B cell (primary cell): ENCODE results near the gene PIH1D1. TPM values are rescaled to one million over a fixed set of nuclear protein-coding genes. Genes with fewer than 3 reads are reported as not detected.
A peak's percentile ranks its signal among the peaks of the same experiment; 100 is the strongest.

Experiments
- ATAC-seq: fragments of 200-7000 bp; cut with Tn5 transposase; one replicate; pipeline ENCODE4 v1.10.0; 2021; ENCODE audit warnings: low read depth, mild to moderate bottlenecking, moderate number of reproducible peaks, moderate library complexity
- CTCF ChIA-PET: fragments of 350-600 bp; sonication (Branson Sonifier 250); formaldehyde crosslinking; loops from one replicate; lab custom pipeline; 2021; ENCODE audit warnings: antibody characterized with exemption, inconsistent platforms; lab: Charles Lee
- POLR2A ChIA-PET: fragments of 350-600 bp; sonication (Branson Sonifier 250); formaldehyde crosslinking; loops from one replicate; lab custom pipeline; 2021; ENCODE audit warnings: antibody characterized with exemption; lab: Charles Lee
- DNase-seq: peaks from one replicate; pipeline ENCODE4 v3.0.0; 2013
- H2AFZ ChIP-seq: 2 replicates; pipeline ENCODE4 v1.6.1; 2012; ENCODE audit warnings: mild to moderate bottlenecking, low read depth, low read length; ENCODE audit not compliant: insufficient read depth, poor library complexity, severe bottlenecking
- H3K27ac ChIP-seq, 2 donors: 1 replicate in 1 of 2; 2 replicates in 1 of 2; pipeline ENCODE4 v1.5.1; 2012 to 2013; ENCODE audit warnings: low read length in 2 of 2, mild to moderate bottlenecking in 2 of 2, moderate library complexity in 1 of 2
- H3K27me3 ChIP-seq, 4 experiments: fragments of 200-600 bp in 1 of 4; sonication (generic) in 1 of 4; replicated peaks in 1 of 4; 1 replicate in 2 of 4; 2 replicates in 2 of 4; pipeline versions ENCODE4 v1.6.1 to v1.7.0; 2013 to 2016; ENCODE audit warnings: low read length in 3 of 4, mild to moderate bottlenecking in 2 of 4, mixed read lengths in 1 of 4, moderate library complexity in 1 of 4; ENCODE audit not compliant: insufficient read depth in 4 of 4, control insufficient read depth in 3 of 4; ENCODE audit errors: control extremely low read depth in 1 of 4
- H3K36me3 ChIP-seq, 2 experiments: replicated peaks in 1 of 2; 1 replicate in 1 of 2; 2 replicates in 1 of 2; pipeline versions ENCODE4 v1.6.1 to v1.7.1; 2013; ENCODE audit warnings: low read length in 1 of 2; ENCODE audit not compliant: insufficient read depth in 2 of 2, control insufficient read depth in 1 of 2; ENCODE audit errors: control extremely low read depth in 1 of 2, extremely low read depth in 1 of 2
- H3K4me1 ChIP-seq, 2 donors: fragments of 200-600 bp in 1 of 2; sonication (generic) in 1 of 2; 1 replicate in 1 of 2; 2 replicates in 1 of 2; pipeline versions ENCODE4 v1.5.1 to v1.6.1; 2013 to 2017; ENCODE audit warnings: low read length in 2 of 2; ENCODE audit not compliant: control insufficient read depth in 2 of 2, insufficient read depth in 2 of 2
- H3K4me2 ChIP-seq: replicated peaks from 2 replicates; pipeline ENCODE3; 2012; ENCODE audit warnings: mild to moderate bottlenecking, low read depth, low read length; ENCODE audit not compliant: poor library complexity, severe bottlenecking
- H3K4me3 ChIP-seq, 5 experiments: fragments of 200-600 bp in 1 of 5; sonication (generic) in 1 of 5; 1 replicate in 3 of 5; 2 replicates in 2 of 5; pipeline versions ENCODE4 v1.5.1 to v1.7.0; 2011 to 2016; ENCODE audit warnings: low read length in 4 of 5, mild to moderate bottlenecking in 4 of 5, low read depth in 2 of 5, control low read depth in 1 of 5, moderate library complexity in 1 of 5; ENCODE audit not compliant: insufficient read depth in 1 of 5; ENCODE audit errors: control extremely low read depth in 1 of 5, extremely low read depth in 1 of 5
- H3K79me2 ChIP-seq: fragments of 200-600 bp; sonication (generic); one replicate; pipeline ENCODE4 v1.6.0; 2016; ENCODE audit warnings: low read length; ENCODE audit not compliant: control insufficient read depth, insufficient read depth
- H3K9ac ChIP-seq: fragments of 200-600 bp; sonication (generic); 2 replicates; pipeline ENCODE4 v1.6.1; 2017; ENCODE audit warnings: mild to moderate bottlenecking, low read length, moderate library complexity
- H3K9me3 ChIP-seq, 3 donors: one replicate each; pipeline versions ENCODE4 v1.6.1 to v1.7.1; 2013; ENCODE audit warnings: low read length in 2 of 3; ENCODE audit not compliant: control insufficient read depth in 2 of 3, insufficient read depth in 1 of 3; ENCODE audit errors: control extremely low read depth in 1 of 3
- H4K20me1 ChIP-seq: 2 replicates; pipeline ENCODE4 v1.6.0; 2012; ENCODE audit warnings: mild to moderate bottlenecking, low read length; ENCODE audit not compliant: insufficient read depth, control insufficient read depth, poor library complexity, severe bottlenecking
- H3K27ac Mint-ChIP-seq: one replicate; pipeline ENCODE4 v1.8.0; 2021; ENCODE audit warnings: mixed read lengths
- H3K27me3 Mint-ChIP-seq: one replicate; pipeline ENCODE4 v1.8.0; 2021; ENCODE audit warnings: mixed read lengths
- H3K4me1 Mint-ChIP-seq: one replicate; pipeline ENCODE4 v1.8.0; 2021; ENCODE audit warnings: mixed read lengths
- H3K4me3 Mint-ChIP-seq: one replicate; pipeline ENCODE4 v1.8.0; 2021; ENCODE audit warnings: mixed read lengths
- H3K9me3 Mint-ChIP-seq: one replicate; pipeline ENCODE4 v1.8.0; 2022; ENCODE audit warnings: mixed read lengths; ENCODE audit not compliant: insufficient read depth
- CTCF ChIP-seq: fragments of 200-600 bp; IDR thresholded peaks from one replicate; pipeline ENCODE4 v1.8.0; 2022; ENCODE audit warnings: antibody characterized with exemption, mild to moderate bottlenecking
- WGBS: methylation state at CpG from one replicate; pipeline ENCODE4 v1.1.5; 2013; ENCODE audit warnings: missing lambda C conversion rate; ENCODE audit not compliant: insufficient coverage; 5-methylcytosine and 5-hydroxymethylcytosine counted together
- intact Hi-C: fragments of 100-400 bp; cut with micrococcal nuclease; formaldehyde crosslinking; loops from one replicate; pipeline ENCODE4 v1.10.0; 2022
- polyA plus RNA-seq: library from polyadenylated mRNA; depleted of rRNA; stranded (reverse); fragments of >200 nt; gene quantifications from 2 replicates; pipeline ENCODE4 v1.2.3, GENCODE V29; 2012
- total RNA-seq, 2 donors: library from RNA; stranded (reverse); fragments of 120-200 nt in 1 of 2; gene quantifications; 1 replicate in 1 of 2; 2 replicates in 1 of 2; pipeline versions ENCODE4 v1.2.3 to v1.2.4, GENCODE V29; 2013 to 2022

PIH1D1 gene
- total and polyA plus RNA-seq, 2 donors (not counting 1 experiment from before 2014, with no cell fraction given) = 158 to 184 TPM

- CTCF ChIA-PET = interaction anchor here (0.9 kb wide), 1 partner anchor 32 kb away, joined by 3 read pairs; no protein-coding TSS in a partner anchor
- Histone ChIP-seq H3K79me2 (no peaks in the 10 kb centered on the region), H3K36me3 (no peaks in the 10 kb centered on the region), H2AFZ (peak within 1 kb of the TSS; percentile 38), H3K4me1 (peaks cover 62 to 65% of the 10 kb centered on the region in 2 donors), H3K9ac (peak within 1 kb of the TSS; percentile 38), H3K4me2 (peak within 1 kb of the TSS; percentile 78), H3K27ac (no peak within 1 kb of the TSS), H3K4me3 (peak within 1 kb of the TSS in 4 of 5 experiments; percentile 3 to 38 (median 24)), H4K20me1 (no peaks in the 10 kb centered on the region), H3K27me3 (peaks cover 0 to 98% (median 84%) of the 10 kb centered on the region in 4 experiments), H3K9me3 (peaks cover 0 to 45% (median 0%) of the 10 kb centered on the region in 3 donors)
- Mint-ChIP-seq H3K9me3 (no peaks in the 10 kb centered on the region), H3K4me1 (peaks cover 63% of the 10 kb centered on the region), H3K4me3 (peak within 1 kb of the TSS; percentile 78), H3K27ac (peak within 1 kb of the TSS; percentile 37), H3K27me3 (peaks cover 87% of the 10 kb centered on the region)
- ATAC-seq (no peak), DNase-seq (no peak)
- intact Hi-C loops = no loop called here
- POLR2A ChIA-PET = interaction anchor here (1.0 kb wide), 1 partner anchor 15 kb away, joined by 3 read pairs; no protein-coding TSS in a partner anchor
- TF ChIP-seq CTCF = no peak
- WGBS = 10% methylated on average over 40 of the region's 42 CpGs
Observed at GRCh38 chr19:49423071-49423984, 28.3 kb downstream of the PIH1D1 start, which contains the start of gene PTH2. TSS of gene PTH2 (minus strand) at chr19:49423441. CDS start at chr19:49423339, 102 bp downstream.
